Measurements from ENCODE around the gene PPFIA2.

DNA sequence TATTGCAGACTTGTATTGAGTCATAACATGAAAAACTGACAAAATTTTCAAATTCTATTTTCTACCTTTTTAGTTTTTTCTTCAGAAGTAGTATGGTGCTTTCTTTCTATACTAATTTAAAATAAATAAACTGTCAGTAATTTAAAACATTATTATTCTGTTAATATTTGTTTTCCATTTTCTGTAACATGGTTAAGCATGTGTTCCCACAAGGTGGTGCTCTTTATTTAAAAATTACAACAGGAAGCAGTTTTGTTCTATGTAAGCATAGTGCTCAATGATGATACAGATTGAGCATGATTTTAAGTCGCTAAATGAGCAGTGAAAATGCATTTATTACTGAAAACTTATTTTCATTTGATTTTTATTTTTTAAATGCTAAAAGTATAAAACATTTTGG lies 114.6 kb downstream of the PPFIA2 start:
- no peak for TF ChIP-seq POLR2A (IDR thresholded peaks at IDR 0.05)
- TF ChIP-seq, protein P1, sequence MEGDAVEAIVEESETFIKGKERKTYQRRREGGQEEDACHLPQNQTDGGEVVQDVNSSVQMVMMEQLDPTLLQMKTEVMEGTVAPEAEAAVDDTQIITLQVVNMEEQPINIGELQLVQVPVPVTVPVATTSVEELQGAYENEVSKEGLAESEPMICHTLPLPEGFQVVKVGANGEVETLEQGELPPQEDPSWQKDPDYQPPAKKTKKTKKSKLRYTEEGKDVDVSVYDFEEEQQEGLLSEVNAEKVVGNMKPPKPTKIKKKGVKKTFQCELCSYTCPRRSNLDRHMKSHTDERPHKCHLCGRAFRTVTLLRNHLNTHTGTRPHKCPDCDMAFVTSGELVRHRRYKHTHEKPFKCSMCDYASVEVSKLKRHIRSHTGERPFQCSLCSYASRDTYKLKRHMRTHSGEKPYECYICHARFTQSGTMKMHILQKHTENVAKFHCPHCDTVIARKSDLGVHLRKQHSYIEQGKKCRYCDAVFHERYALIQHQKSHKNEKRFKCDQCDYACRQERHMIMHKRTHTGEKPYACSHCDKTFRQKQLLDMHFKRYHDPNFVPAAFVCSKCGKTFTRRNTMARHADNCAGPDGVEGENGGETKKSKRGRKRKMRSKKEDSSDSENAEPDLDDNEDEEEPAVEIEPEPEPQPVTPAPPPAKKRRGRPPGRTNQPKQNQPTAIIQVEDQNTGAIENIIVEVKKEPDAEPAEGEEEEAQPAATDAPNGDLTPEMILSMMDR (IDR thresholded peaks at IDR 0.05) = no peak

Data from lower leg skin (tissue), 3 donors.